Measurements from ENCODE around the gene AMT. TPM values are rescaled to one million over a fixed set of nuclear protein-coding genes. Genes with fewer than 3 reads are reported as not detected.

The AMT gene
- total and polyA plus RNA-seq, 2 of the 13 experiments (the other 11 are each of a cell fraction or from before 2014, with no cell fraction given), result 35.3 to 59.0 TPM

DNA sequence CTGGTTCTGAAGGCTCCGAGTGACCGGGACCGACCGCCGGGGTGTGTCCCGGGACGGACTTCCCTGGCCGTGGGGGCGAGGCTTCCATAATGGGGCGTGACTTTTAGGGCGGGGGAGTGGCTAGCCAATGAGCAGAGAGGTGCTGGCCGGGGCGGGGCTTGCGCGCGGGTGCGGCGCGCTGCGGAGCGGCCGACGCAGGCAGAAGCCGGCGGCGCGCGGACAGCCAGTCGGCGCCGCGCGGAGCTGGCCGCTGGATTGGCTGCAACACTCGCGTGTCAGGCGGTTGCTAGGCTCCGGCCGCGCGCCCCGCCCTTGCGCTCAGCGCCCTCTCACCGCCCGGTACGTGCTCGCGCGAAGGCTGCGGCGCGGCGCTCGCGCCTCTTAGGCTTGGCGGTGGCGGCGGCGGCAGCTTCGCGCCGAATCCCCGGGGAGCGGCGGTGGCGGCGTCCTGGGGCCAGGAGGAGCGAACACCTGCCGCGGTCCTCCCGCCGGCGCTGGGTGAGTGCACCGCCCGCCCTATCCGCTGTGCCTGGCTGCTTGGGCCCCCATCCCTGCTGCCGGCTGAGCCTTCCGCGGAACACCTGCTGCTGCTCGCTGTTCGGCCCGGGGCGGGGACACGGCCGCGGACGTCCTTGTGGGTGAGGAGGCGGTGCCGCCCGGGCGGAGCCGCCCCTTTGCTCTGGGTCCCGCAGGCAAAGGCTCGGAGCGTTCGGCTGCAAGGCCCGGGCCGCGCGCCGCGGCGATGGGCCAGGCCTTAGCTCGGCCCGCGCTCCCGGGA lies 47.9 kb upstream of the AMT start, which contains the start of gene DAG1 (continued):
- TF ChIP-seq, protein P1, sequence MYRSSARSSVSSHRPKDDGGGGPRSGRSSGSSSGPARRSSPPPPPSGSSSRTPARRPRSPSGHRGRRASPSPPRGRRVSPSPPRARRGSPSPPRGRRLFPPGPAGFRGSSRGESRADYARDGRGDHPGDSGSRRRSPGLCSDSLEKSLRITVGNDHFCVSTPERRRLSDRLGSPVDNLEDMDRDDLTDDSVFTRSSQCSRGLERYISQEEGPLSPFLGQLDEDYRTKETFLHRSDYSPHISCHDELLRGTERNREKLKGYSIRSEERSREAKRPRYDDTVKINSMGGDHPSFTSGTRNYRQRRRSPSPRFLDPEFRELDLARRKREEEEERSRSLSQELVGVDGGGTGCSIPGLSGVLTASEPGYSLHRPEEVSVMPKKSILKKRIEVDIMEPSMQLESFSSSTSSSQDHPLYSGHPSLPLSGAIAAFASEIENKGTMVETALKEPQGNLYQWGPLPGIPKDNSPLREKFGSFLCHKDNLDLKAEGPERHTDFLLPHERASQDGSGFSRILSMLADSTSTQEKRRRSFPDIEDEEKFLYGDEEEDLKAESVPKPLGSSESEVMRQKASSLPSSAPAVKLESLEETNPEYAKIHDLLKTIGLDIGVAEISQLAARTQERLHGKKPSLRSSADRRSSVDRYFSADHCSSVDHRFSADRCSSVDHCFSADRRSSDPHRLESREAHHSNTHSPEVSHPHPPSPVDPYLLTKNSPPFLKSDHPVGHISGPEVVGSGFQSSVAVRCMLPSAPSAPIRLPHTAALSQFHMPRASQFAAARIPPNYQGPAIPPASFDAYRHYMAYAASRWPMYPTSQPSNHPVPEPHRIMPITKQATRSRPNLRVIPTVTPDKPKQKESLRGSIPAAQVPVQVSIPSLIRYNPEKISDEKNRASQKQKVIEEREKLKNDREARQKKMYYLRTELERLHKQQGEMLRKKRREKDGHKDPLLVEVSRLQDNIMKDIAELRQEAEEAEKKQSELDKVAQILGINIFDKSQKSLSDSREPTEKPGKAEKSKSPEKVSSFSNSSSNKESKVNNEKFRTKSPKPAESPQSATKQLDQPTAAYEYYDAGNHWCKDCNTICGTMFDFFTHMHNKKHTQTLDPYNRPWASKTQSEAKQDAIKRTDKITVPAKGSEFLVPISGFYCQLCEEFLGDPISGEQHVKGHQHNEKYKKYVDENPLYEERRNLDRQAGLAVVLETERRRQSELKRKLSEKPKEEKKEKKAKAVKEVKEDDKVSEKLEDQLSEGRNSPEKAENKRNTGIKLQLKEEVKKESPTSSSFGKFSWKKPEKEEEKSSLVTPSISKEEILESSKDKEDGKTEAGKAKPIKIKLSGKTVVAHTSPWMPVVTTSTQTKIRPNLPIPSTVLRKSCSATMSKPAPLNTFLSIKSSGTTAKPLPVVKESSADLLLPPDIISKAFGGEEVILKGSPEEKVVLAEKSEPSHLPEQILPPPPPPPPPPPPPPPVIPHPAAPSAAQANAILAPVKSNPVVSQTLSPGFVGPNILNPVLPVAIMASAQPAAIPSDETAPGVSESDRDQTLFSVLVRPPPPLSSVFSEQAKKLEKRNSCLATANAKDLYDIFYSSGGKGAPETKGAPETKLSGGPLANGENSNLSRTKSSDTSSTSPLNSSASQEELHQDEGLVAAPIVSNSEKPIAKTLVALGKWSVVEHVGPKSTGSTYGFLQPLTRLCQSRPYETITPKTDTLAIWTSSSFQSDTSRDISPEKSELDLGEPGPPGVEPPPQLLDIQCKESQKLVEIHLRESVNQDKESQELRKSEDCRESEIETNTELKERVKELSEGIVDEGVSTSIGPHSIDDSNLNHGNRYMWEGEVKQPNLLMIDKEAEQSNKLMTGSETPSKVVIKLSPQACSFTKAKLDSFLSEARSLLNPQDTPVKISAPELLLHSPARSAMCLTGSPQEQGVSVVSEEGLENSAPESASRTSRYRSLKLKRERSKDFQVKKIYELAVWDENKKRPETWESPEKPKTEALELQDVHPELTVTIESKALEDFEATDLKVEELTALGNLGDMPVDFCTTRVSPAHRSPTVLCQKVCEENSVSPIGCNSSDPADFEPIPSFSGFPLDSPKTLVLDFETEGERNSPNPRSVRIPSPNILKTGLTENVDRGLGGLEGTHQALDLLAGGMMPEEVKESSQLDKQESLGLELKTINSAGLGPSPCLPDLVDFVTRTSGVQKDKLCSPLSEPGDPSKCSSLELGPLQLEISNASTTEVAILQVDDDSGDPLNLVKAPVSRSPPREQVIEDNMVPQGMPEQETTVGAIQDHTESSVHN (CRISPR knock-in tag; IDR thresholded peaks at IDR 0.05), result no peak
- no peak for TF ChIP-seq THAP8 (CRISPR knock-in tag; IDR thresholded peaks at IDR 0.05; ENCODE audit: borderline replicate concordance)
- peak; percentile 49; the same call in 1 of the 2 replicates for TF ChIP-seq TERF1 (CRISPR knock-in tag; IDR thresholded peaks at IDR 0.05)
- no peak for TF ChIP-seq ZNF850 (CRISPR knock-in tag; conservative IDR thresholded peaks at IDR 0.05)
- TF ChIP-seq JARID2 (CRISPR knock-in tag; IDR thresholded peaks at IDR 0.05; ENCODE audit: insufficient replicate concordance), result peak; percentile 28
- peak; percentile 48; the same call in 1 of the 2 replicates for TF ChIP-seq ZNF557 (CRISPR knock-in tag; IDR thresholded peaks at IDR 0.05)
- TF ChIP-seq ZNF790 (CRISPR knock-in tag; IDR thresholded peaks at IDR 0.05; ENCODE audit: borderline replicate concordance), result no peak; the same call in 1 of the 2 replicates
- TF ChIP-seq ZNF251 (CRISPR knock-in tag; IDR thresholded peaks at IDR 0.05), result no peak
- 0 out of 2 replicates have a peak, but pooled peaks have one; percentile 28 for TF ChIP-seq FOXA3 (CRISPR knock-in tag; IDR thresholded peaks at IDR 0.05)
- TF ChIP-seq THRA (CRISPR knock-in tag; IDR thresholded peaks at IDR 0.05; ENCODE audit: borderline replicate concordance), result 0 out of 2 replicates have a peak, but pooled peaks have one; percentile 13
- TF ChIP-seq, protein P2, sequence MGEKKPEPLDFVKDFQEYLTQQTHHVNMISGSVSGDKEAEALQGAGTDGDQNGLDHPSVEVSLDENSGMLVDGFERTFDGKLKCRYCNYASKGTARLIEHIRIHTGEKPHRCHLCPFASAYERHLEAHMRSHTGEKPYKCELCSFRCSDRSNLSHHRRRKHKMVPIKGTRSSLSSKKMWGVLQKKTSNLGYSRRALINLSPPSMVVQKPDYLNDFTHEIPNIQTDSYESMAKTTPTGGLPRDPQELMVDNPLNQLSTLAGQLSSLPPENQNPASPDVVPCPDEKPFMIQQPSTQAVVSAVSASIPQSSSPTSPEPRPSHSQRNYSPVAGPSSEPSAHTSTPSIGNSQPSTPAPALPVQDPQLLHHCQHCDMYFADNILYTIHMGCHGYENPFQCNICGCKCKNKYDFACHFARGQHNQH (CRISPR knock-in tag; IDR thresholded peaks at IDR 0.05), result no peak; the same call in none of the 2 replicates
- TF ChIP-seq ZFYVE20 (CRISPR knock-in tag; IDR thresholded peaks at IDR 0.05; ENCODE audit: borderline replicate concordance, low read depth), result peak; percentile 73; the same call in 1 of the 2 replicates
- peak; percentile 70 for TF ChIP-seq RAD21 (CRISPR knock-in tag; IDR thresholded peaks at IDR 0.05)
- 0 out of 2 replicates have a peak, but pooled peaks have one; percentile 52 for TF ChIP-seq ZNF616 (CRISPR knock-in tag; IDR thresholded peaks at IDR 0.05; ENCODE audit: low read depth)

Data from HepG2 (cell line).